K562 (cell line): ENCODE data around the gene TMEM273. TPM values are rescaled to one million over a fixed set of nuclear protein-coding genes. Genes with fewer than 3 reads are reported as not detected.
A peak's percentile ranks its signal among the peaks of the same experiment; 100 is the strongest.

Experiments
- E2F6 ChIP-seq, 2 experiments: IDR thresholded peaks; 2 replicates each; pipeline ENCODE4 v1.6.1; 2011; ENCODE audit warnings: borderline replicate concordance in 1 of 2, control low read depth in 1 of 2, low read depth in 1 of 2, low read length in 1 of 2, mild to moderate bottlenecking in 1 of 2, mixed read lengths in 1 of 2, moderate library complexity in 1 of 2; ENCODE audit not compliant: insufficient read depth in 1 of 2, insufficient read length in 1 of 2, poor library complexity in 1 of 2, severe bottlenecking in 1 of 2; ENCODE audit errors: extremely low read depth in 1 of 2
- HOMEZ ChIP-seq: fragments of 250-450 bp; sonication (Bioruptor Pico); IDR thresholded peaks from 2 replicates; pipeline ENCODE4 v1.4.0; 2020; ENCODE audit warnings: mild to moderate bottlenecking, moderate library complexity
- KAT8 ChIP-seq: fragments of 450-650 bp; IDR thresholded peaks from 2 replicates; pipeline ENCODE4 v1.6.1; 2016; ENCODE audit warnings: low read depth, mild to moderate bottlenecking
- MITF ChIP-seq: IDR thresholded peaks from 2 replicates; pipeline ENCODE4 v1.6.1; 2014; ENCODE audit warnings: antibody characterized with exemption
- PREB ChIP-seq: sonication (generic); formaldehyde crosslinking; IDR thresholded peaks from 2 replicates; pipeline ENCODE4 v1.8.1; 2023; ENCODE audit warnings: mild to moderate bottlenecking, missing genetic modification reagents
- TAF7 ChIP-seq: fragments of 450-650 bp; IDR thresholded peaks from 2 replicates; pipeline ENCODE4 v1.6.1; 2016; ENCODE audit warnings: missing genetic modification characterization, missing compliant biosample characterization
- TFAP4 ChIP-seq: sonication (generic); formaldehyde crosslinking; IDR thresholded peaks from 2 replicates; pipeline ENCODE4 v1.8.0; 2022; ENCODE audit warnings: missing genetic modification reagents, mild to moderate bottlenecking, moderate library complexity, borderline replicate concordance
- THAP7 ChIP-seq: fragments of 250-450 bp; sonication (Bioruptor Pico); IDR thresholded peaks from 2 replicates; pipeline ENCODE4 v1.5.0; 2021
- THRA ChIP-seq: fragments of 450-650 bp; IDR thresholded peaks from 2 replicates; pipeline ENCODE4 v1.6.1; 2017; ENCODE audit warnings: mild to moderate bottlenecking, moderate library complexity
- VEZF1 ChIP-seq: fragments of 200-800 bp; sonication (Bioruptor generic); IDR thresholded peaks from 2 replicates; pipeline ENCODE4 v1.6.1; 2017; ENCODE audit warnings: missing genetic modification characterization, missing compliant biosample characterization
- ZMIZ1 ChIP-seq, 2 experiments: fragments of 150-350 bp in 1 of 2; IDR thresholded peaks; 2 replicates each; pipeline ENCODE4 v1.6.1; 2012 to 2016; ENCODE audit warnings: low read depth in 2 of 2, low read length in 2 of 2, mild to moderate bottlenecking in 1 of 2, moderate library complexity in 1 of 2
- ZNF253 ChIP-seq: fragments of 250-450 bp; sonication (Bioruptor Pico); conservative IDR thresholded peaks from 2 replicates; pipeline ENCODE4 v1.6.1; 2021; ENCODE audit warnings: mild to moderate bottlenecking
- polyA plus RNA-seq, 8 experiments: library from polyadenylated mRNA; depleted of rRNA in 4 of 8; stranded (reverse) in 5 of 8; unstranded in 3 of 8; fragments of >200 nt; fragmentation: Nextera tagmentation in 2 of 8; fragmentation: Illumina TruSeq in 1 of 8; extraction: Ambion mirVana in 2 of 8; extraction: Trizol in 1 of 8; gene quantifications; 2 replicates each; pipeline versions ENCODE4 v1.2.1 to v1.2.3, GENCODE V29; 2011 to 2014; ENCODE audit warnings: inconsistent platforms in 1 of 8, missing spikeins in 1 of 8
- total RNA-seq, 7 experiments: library from RNA; depleted of rRNA in 6 of 7; stranded (reverse); fragments of >200 nt in 6 of 7; fragmentation: Illumina TruSeq in 2 of 7; extraction: Trizol in 2 of 7; gene quantifications; 2 replicates each; pipeline versions ENCODE4 v1.2.1 to v1.2.3, GENCODE V29; 2011 to 2021; ENCODE audit warnings: low replicate concordance in 1 of 7

TMEM273 gene
- total and polyA plus RNA-seq, 9 of the 15 experiments (the other 6 are each of a cell fraction or from before 2014, with no cell fraction given) = 39.2 to 131 (median 95.6) TPM

GRCh38 chr10:49184642-49185111, 3.5 kb downstream of the TMEM273 start (continued):
- TF ChIP-seq ZMIZ1 (IDR thresholded peaks at IDR 0.05; ENCODE audit: low read depth in 2 of 2, low read length in 2 of 2) (no peak), TAF7 (no peak), VEZF1 (CRISPR knock-in tag) (no peak), TFAP4 (CRISPR knock-in tag) (0 out of 2 replicates have a peak, but pooled peaks have one; percentile 37), THAP7 (CRISPR knock-in tag) (no peak), KAT8 (no peak), THRA (no peak), MITF (no peak), PREB (no peak), E2F6 (IDR thresholded peaks at IDR 0.05; ENCODE audit: borderline replicate concordance in 1 of 2, extremely low read depth in 1 of 2, insufficient read depth in 1 of 2, insufficient read length in 1 of 2, low read depth in 1 of 2, low read length in 1 of 2, poor library complexity in 1 of 2, severe bottlenecking in 1 of 2) (no peak), ZNF253 (CRISPR knock-in tag) (no peak), HOMEZ (no peak)
